SK-N-SH (cell line): ENCODE measurements around the gene LCN9.

Experiments used
- CTCF ChIP-seq: fragments of 200-600 bp; sonication (generic); IDR thresholded peaks from 2 replicates; pipeline ENCODE4 v1.6.1; 2017; ENCODE audit warnings: antibody characterized with exemption, mild to moderate bottlenecking, moderate library complexity
- FOXJ3 ChIP-seq: sonication (generic); formaldehyde crosslinking; IDR thresholded peaks from 2 replicates; pipeline ENCODE4 v1.5.1; 2020; ENCODE audit warnings: mild to moderate bottlenecking, missing genetic modification reagents
- GATA2 ChIP-seq: sonication (generic); formaldehyde crosslinking; IDR thresholded peaks from 2 replicates; pipeline ENCODE4 v1.5.0; 2020; ENCODE audit warnings: mild to moderate bottlenecking, missing genetic modification reagents
- RAD21 ChIP-seq: IDR thresholded peaks from 2 replicates; pipeline ENCODE4 v1.6.1; 2012; ENCODE audit warnings: mild to moderate bottlenecking, low read length
- TAF1 ChIP-seq: IDR thresholded peaks from 2 replicates; pipeline ENCODE4 v1.6.1; 2012; ENCODE audit warnings: low read depth, mild to moderate bottlenecking, low read length, moderate library complexity, borderline replicate concordance
- YY1 ChIP-seq: IDR thresholded peaks from 2 replicates; pipeline ENCODE4 v1.4.0; 2012; ENCODE audit warnings: low read depth, mild to moderate bottlenecking

DNA sequence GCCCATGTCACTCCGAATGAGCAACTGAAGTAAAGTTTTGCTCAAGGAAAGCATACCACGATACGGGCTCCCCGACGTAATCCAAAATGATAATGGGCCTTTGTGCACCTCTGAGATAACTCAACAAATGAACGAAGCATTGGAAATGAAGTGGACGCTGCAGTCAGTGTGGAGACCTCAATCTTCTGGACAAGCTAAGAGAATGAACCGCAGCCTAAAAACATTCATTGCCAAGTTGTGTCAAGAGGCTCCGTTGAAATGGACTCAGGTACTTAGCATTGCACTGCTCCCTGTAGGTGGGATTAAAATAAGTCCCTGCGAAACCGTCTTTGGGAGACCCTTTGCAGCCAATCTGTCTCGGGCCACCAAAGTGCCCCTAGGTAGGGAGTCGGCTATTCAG, 3.9 kb upstream of the LCN9 start:
- TF ChIP-seq CTCF (no peak), FOXJ3 (CRISPR knock-in tag) (no peak), YY1 (no peak), GATA2 (CRISPR knock-in tag) (no peak), RAD21 (no peak), TAF1 (no peak)
